Common myeloid progenitor, CD34-positive (primary cell): ENCODE results near the gene SLC26A8.

Experiments
- CTCF ChIA-PET: fragments of 350-600 bp; sonication (Branson Sonifier 250); formaldehyde crosslinking; loops from one replicate; lab custom pipeline; 2021; ENCODE audit warnings: antibody characterized with exemption; lab: Charles Lee
- POLR2A ChIA-PET: fragments of 350-600 bp; sonication (Branson Sonifier 250); formaldehyde crosslinking; loops from one replicate; lab custom pipeline; 2021; ENCODE audit warnings: antibody characterized with exemption; lab: Charles Lee
- DNase-seq, 3 donors: peaks; one replicate each; pipeline versions ENCODE4 v3.0.0 to v3.0.0-alpha.2; 2013
- H3K27ac ChIP-seq, 2 experiments: 1 replicate in 1 of 2; 2 replicates in 1 of 2; pipeline ENCODE4 v1.7.0; 2013; ENCODE audit warnings: inconsistent platforms in 2 of 2, low read length in 2 of 2, mild to moderate bottlenecking in 2 of 2, low read depth in 1 of 2, moderate library complexity in 1 of 2; ENCODE audit not compliant: severe bottlenecking in 2 of 2, insufficient read depth in 1 of 2, poor library complexity in 1 of 2
- H3K27me3 ChIP-seq, 5 experiments: replicated peaks in 2 of 5; 1 replicate in 3 of 5; 2 replicates in 2 of 5; pipeline versions ENCODE4 v1.6.1 to v1.7.0; 2013; ENCODE audit warnings: low read length in 4 of 5, mild to moderate bottlenecking in 2 of 5, moderate library complexity in 2 of 5, inconsistent platforms in 1 of 5; ENCODE audit not compliant: insufficient read depth in 5 of 5, control insufficient read depth in 4 of 5
- H3K36me3 ChIP-seq, 4 experiments: 1 replicate in 2 of 4; 2 replicates in 2 of 4; pipeline versions ENCODE4 v1.6.1 to v1.7.0; 2013; ENCODE audit warnings: low read length in 3 of 4, control low read depth in 1 of 4, mild to moderate bottlenecking in 1 of 4; ENCODE audit not compliant: control insufficient read depth in 4 of 4, insufficient read depth in 4 of 4
- H3K4me1 ChIP-seq, 4 experiments: 1 replicate in 3 of 4; 2 replicates in 1 of 4; pipeline versions ENCODE4 v1.6.1 to v1.7.1; 2013; ENCODE audit warnings: low read length in 3 of 4, mild to moderate bottlenecking in 3 of 4, control low read depth in 1 of 4, inconsistent platforms in 1 of 4, moderate library complexity in 1 of 4; ENCODE audit not compliant: control insufficient read depth in 4 of 4, insufficient read depth in 4 of 4; ENCODE audit errors: control extremely low read depth in 1 of 4
- H3K4me3 ChIP-seq, 7 experiments: 1 replicate in 4 of 7; 2 replicates in 3 of 7; pipeline versions ENCODE4 v1.5.1 to v1.7.0; 2013; ENCODE audit warnings: mild to moderate bottlenecking in 7 of 7, low read length in 6 of 7, moderate library complexity in 6 of 7, inconsistent platforms in 2 of 7, low read depth in 2 of 7, control low read depth in 1 of 7; ENCODE audit not compliant: insufficient read depth in 4 of 7, control insufficient read depth in 1 of 7; ENCODE audit errors: extremely low read depth in 1 of 7
- H3K9me3 ChIP-seq, 5 experiments: 1 replicate in 4 of 5; 2 replicates in 1 of 5; pipeline versions ENCODE4 v1.6.1 to v1.7.1; 2013; ENCODE audit warnings: low read length in 4 of 5, mild to moderate bottlenecking in 2 of 5, inconsistent platforms in 1 of 5, low read depth in 1 of 5, moderate library complexity in 1 of 5; ENCODE audit not compliant: control insufficient read depth in 4 of 5, insufficient read depth in 2 of 5; ENCODE audit errors: control extremely low read depth in 1 of 5
- WGBS: methylation state at CpG from one replicate; pipeline ENCODE4 v1.1.5; 2013; ENCODE audit not compliant: insufficient coverage; 5-methylcytosine and 5-hydroxymethylcytosine counted together

The SLC26A8 gene

DNA sequence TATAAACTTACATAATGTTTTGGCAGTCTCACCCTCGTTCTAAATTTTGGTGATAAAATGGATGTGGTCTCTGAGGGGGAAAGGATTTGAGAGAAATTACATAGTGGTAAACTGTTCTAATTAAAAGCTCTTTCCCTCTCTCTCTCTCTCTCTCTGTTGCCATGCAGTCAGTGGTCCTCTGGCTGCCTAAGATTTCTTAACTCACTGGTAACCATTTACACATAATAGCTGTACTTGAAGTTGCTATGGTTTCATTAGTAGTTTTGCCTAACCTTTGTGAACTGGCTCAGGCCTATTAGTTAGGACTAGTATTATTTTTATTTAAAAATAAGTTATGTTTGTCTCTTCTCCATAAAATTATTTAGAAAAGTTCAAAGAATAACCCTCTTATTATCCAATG is 45.1 kb upstream of the SLC26A8 start:
- H3K27me3 ChIP-seq: no peaks in the 10 kb centered on the region
- no peak overlapping the region for H3K27ac ChIP-seq
- H3K4me1 ChIP-seq: peaks cover 4 to 23% (median 7%) of the 10 kb centered on the region in 4 experiments
- DNase-seq: no peak
- ChIA-PET CTCF (interaction anchor here (1.2 to 3.5 kb wide), 6 partner anchors 9 to 42 kb away, joined by 3 to 17 read pairs (median 4); partner anchors contain the start of gene MAPK14), POLR2A (interaction anchor here (1.3 kb wide), 1 partner anchor 42 kb away, joined by 3 read pairs; the partner anchor contains the start of gene MAPK14)
- H3K36me3 ChIP-seq: peaks cover 5 to 19% (median 10%) of the 10 kb centered on the region in 4 experiments
- H3K4me3 ChIP-seq: no peak overlapping the region
- WGBS: no CpG with 5 or more reads among the region's 1 CpG
- H3K9me3 ChIP-seq: no peaks in the 10 kb centered on the region

DNA sequence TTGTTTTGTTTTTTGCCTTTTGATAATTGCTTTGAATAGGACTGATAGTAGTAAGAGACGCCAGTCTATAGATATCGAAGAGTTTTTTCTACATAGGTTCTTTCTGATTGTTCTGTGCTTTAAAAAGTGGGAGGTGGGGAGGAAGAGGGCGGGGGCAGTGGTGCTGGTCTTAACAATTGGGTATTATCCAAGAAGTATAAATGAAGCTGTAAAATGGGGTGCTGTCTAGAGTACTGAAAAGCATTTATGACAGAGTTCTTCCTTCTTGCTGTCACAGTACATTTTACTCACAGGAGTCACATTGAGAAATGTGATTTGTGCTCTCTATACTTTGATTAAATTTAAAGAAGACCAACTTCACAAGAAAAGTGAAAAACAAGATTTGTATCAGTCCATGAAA is 44.1 kb upstream of the SLC26A8 start:
- 94% methylated on average over 2 of the region's 3 CpGs for WGBS
- H3K36me3 ChIP-seq: peaks cover 5 to 16% (median 8%) of the 10 kb centered on the region in 4 experiments
- POLR2A ChIA-PET: interaction anchor here (0.6 to 1.3 kb wide), 2 partner anchors 41 to 181 kb away, joined by 3 read pairs; partner anchors contain the start of gene MAPK14
- no peak for DNase-seq
- H3K4me1 ChIP-seq: peaks cover 4 to 28% (median 10%) of the 10 kb centered on the region in 4 experiments
- CTCF ChIA-PET: interaction anchor here (0.7 to 3.5 kb wide), 6 partner anchors 8 to 40 kb away, joined by 3 to 17 read pairs (median 4); no protein-coding TSS in a partner anchor
- H3K27ac ChIP-seq: no peak overlapping the region
- H3K27me3 ChIP-seq: no peaks in the 10 kb centered on the region
- H3K4me3 ChIP-seq: no peak overlapping the region
- H3K9me3 ChIP-seq: no peaks in the 10 kb centered on the region

DNA sequence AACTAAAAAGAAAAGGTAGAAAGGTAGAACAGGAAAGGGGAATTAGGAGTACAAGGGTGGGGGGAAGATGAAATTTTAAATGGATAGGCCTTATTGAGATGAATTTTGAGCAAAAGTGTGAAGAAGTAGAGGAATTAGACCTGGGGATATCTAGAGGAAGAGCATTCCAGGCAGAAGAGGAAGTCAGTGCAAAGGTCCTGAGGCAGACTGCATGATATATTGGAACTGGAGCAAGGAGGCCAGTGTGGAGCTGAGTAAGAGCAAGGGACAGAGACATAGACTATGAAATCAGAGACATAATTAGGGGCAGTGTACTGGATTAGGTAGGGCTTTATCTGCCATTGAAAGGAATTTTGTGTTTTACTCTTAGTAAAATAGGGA is 43.6 kb upstream of the SLC26A8 start:
- H3K27me3 ChIP-seq: no peaks in the 10 kb centered on the region
- H3K9me3 ChIP-seq: no peaks in the 10 kb centered on the region
- H3K27ac ChIP-seq: no peak overlapping the region
- peaks cover 4 to 33% (median 14%) of the 10 kb centered on the region in 4 experiments for H3K4me1 ChIP-seq
- H3K36me3 ChIP-seq: peaks cover 4 to 16% (median 8%) of the 10 kb centered on the region in 4 experiments
- no peak overlapping the region for H3K4me3 ChIP-seq
- POLR2A ChIA-PET: interaction anchor here (0.5 kb wide), 1 partner anchor 689 kb away, joined by 3 read pairs; no protein-coding TSS in a partner anchor
- CTCF ChIA-PET: interaction anchor here (0.7 to 3.5 kb wide), 6 partner anchors 8 to 39 kb away, joined by 3 to 17 read pairs (median 3); no protein-coding TSS in a partner anchor
- DNase-seq: no peak

DNA sequence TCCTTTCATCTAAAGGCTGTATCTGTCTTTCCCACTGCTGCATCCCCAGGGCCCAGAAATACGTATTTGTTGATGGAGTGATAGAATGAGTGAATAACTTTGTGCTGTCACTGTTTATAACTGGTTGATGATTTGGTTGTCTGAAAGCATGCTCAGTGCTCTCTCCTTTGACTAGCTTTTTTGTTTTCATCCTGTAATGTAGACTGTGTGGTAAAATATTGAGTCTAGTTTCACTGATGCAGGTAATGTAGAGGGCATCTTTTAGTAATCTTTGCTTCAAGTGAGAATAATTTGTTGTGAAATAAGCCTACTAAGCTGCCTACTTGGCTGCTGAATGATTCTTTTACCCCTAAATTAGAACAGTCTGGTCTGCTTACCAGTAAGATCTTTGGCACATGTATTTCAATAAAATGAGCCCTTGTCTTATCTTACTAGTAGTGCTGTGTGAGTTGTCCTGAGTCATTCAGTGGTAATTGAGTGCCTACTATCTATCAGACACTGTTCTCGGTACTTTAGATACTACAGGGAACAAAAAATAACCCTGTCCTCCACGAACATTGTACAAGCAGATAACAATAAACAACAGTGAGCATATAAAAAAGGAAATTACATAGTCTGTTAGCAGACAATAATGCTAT is 43.1 kb upstream of the SLC26A8 start:
- H3K4me1 ChIP-seq: peaks cover 4 to 36% (median 17%) of the 10 kb centered on the region in 4 experiments
- peak overlapping the region in 1 of 2 experiments; percentile 23 for H3K27ac ChIP-seq
- H3K9me3 ChIP-seq: no peaks in the 10 kb centered on the region
- no peak overlapping the region for H3K4me3 ChIP-seq
- no CpG with 5 or more reads among the region's 3 CpGs for WGBS
- peaks cover 4 to 16% (median 10%) of the 10 kb centered on the region in 4 experiments for H3K36me3 ChIP-seq
- CTCF ChIA-PET: interaction anchor here (1.1 to 3.6 kb wide), 7 partner anchors 9 to 135 kb away, joined by 3 to 17 read pairs (median 4); no protein-coding TSS in a partner anchor
- no peaks in the 10 kb centered on the region for H3K27me3 ChIP-seq
- DNase-seq: peak; percentile 37 to 79 (median 60)
- POLR2A ChIA-PET: interaction anchor here (0.5 to 1.4 kb wide), 2 partner anchors 29 to 689 kb away, joined by 3 to 5 read pairs; no protein-coding TSS in a partner anchor

DNA sequence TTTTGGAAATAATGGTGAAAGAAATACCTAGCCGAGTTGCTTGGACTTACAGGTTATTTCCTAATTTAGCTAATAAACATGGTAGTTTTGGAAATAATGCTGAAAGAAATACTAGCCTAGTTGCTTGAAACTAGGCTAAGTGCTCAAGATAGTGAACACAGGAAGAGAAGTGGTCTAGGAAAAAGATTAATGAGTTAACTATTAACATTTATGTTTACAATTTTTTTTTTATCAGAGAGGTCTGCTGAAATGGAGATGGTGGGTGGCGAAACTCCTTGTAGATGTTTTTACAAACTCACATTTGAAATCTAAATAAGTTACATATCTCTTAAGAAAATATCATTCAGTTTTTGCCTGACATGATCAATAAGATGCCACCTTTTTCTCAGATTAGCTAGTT is 42.4 kb upstream of the SLC26A8 start:
- Histone ChIP-seq H3K36me3 (peaks cover 4 to 16% (median 14%) of the 10 kb centered on the region in 4 experiments), H3K27ac (peak overlapping the region in 1 of 2 experiments; percentile 23), H3K9me3 (no peaks in the 10 kb centered on the region), H3K27me3 (no peaks in the 10 kb centered on the region), H3K4me3 (no peak overlapping the region), H3K4me1 (peaks cover 4 to 36% (median 17%) of the 10 kb centered on the region in 4 experiments)
- WGBS: 80% methylated on average over 1 of the region's 2 CpGs
- CTCF ChIA-PET: interaction anchor here (1.1 to 3.6 kb wide), 7 partner anchors 10 to 136 kb away, joined by 3 to 17 read pairs (median 4); no protein-coding TSS in a partner anchor
- POLR2A ChIA-PET: interaction anchor here (0.6 to 1.4 kb wide), 2 partner anchors 28 to 39 kb away, joined by 3 to 5 read pairs; partner anchors contain the start of gene MAPK14
- DNase-seq: no peak

DNA sequence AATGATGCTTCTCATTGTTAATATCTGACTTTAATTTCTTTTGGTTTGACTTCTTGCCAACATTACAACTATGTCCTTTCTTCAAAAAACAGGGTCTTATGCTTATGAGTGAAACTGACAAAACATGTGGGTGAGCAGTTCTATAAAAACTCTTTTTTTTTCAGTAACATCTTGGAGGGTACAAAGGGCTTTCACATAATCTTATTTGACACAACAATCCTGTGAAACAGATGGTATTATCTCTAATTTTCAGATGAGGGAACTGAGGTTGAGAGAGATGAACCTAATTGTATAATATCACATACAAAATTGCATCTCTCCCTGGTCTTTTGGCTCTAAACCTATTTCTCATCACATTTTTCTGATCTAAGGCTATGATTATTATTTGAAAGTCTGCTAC is 41.5 kb upstream of the SLC26A8 start:
- peak in 2 of 3 donors; percentile 18 to 52 for DNase-seq
- H3K27me3 ChIP-seq: no peaks in the 10 kb centered on the region
- no peaks in the 10 kb centered on the region for H3K9me3 ChIP-seq
- H3K36me3 ChIP-seq: peaks cover 4 to 23% (median 18%) of the 10 kb centered on the region in 4 experiments
- ChIA-PET CTCF (interaction anchor here (1.2 to 3.6 kb wide), 5 partner anchors 10 to 29 kb away, joined by 3 to 17 read pairs (median 4); no protein-coding TSS in a partner anchor), POLR2A (interaction anchor here (0.6 to 1.4 kb wide), 3 partner anchors 20 to 1246 kb away, joined by 4 to 6 read pairs (median 5); no protein-coding TSS in a partner anchor)
- H3K4me1 ChIP-seq: peaks cover 4 to 36% (median 17%) of the 10 kb centered on the region in 4 experiments
- H3K27ac ChIP-seq: peak overlapping the region in 1 of 2 experiments; percentile 19
- no peak overlapping the region for H3K4me3 ChIP-seq
